Astrocyte (in vitro differentiated cells and primary cell): ENCODE results near the gene CYP2A6.

ENCODE experiments used
- EZH2 ChIP-seq: IDR thresholded peaks from 2 replicates; pipeline ENCODE4 v1.6.1; 2012; ENCODE audit warnings: mild to moderate bottlenecking, low read length, inconsistent platforms; ENCODE audit not compliant: insufficient read depth
- TF ChIP-seq, protein P1 (sequence below): IDR thresholded peaks from 2 replicates; pipeline ENCODE4 v1.5.1; 2011; ENCODE audit warnings: low read depth, mild to moderate bottlenecking, inconsistent platforms, low read length, moderate library complexity; ENCODE audit not compliant: insufficient read depth

DNA sequence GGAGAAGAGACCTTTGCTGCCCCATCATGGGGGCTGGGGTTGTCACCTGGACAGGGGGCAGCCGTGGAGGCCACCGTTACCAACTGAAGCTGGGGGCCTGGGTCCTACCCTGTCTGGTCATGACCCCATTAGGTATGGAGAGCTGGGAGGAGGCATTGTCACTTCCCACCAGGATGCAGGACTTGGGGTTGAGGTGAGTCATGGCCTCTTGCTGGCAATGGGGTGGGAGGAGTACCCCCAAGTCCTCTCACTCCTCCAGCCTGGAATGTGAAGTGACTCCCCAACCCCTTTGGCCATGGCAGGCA is 42.3 kb downstream of the CYP2A6 start:
- TF ChIP-seq, protein P1, sequence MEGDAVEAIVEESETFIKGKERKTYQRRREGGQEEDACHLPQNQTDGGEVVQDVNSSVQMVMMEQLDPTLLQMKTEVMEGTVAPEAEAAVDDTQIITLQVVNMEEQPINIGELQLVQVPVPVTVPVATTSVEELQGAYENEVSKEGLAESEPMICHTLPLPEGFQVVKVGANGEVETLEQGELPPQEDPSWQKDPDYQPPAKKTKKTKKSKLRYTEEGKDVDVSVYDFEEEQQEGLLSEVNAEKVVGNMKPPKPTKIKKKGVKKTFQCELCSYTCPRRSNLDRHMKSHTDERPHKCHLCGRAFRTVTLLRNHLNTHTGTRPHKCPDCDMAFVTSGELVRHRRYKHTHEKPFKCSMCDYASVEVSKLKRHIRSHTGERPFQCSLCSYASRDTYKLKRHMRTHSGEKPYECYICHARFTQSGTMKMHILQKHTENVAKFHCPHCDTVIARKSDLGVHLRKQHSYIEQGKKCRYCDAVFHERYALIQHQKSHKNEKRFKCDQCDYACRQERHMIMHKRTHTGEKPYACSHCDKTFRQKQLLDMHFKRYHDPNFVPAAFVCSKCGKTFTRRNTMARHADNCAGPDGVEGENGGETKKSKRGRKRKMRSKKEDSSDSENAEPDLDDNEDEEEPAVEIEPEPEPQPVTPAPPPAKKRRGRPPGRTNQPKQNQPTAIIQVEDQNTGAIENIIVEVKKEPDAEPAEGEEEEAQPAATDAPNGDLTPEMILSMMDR, result no peak
- TF ChIP-seq EZH2, result no peak
